BE2C (cell line): ENCODE measurements around the gene PET100.

Source experiments
- DNase-seq: peaks from one replicate; pipeline ENCODE4 v3.0.0-alpha.2; 2020
- H3K27me3 ChIP-seq: fragments of 250-450 bp; sonication (Bioruptor Pico); 2 replicates; pipeline ENCODE4 v1.5.1; 2020; ENCODE audit warnings: mild to moderate bottlenecking
- H3K36me3 ChIP-seq: fragments of 250-450 bp; sonication (Bioruptor Pico); 2 replicates; pipeline ENCODE4 v1.5.1; 2020; ENCODE audit warnings: mild to moderate bottlenecking
- H3K4me1 ChIP-seq: fragments of 250-450 bp; sonication (Bioruptor Pico); 2 replicates; pipeline ENCODE4 v1.5.1; 2020
- H3K4me3 ChIP-seq: 2 replicates; pipeline ENCODE4 v1.5.1; 2011; ENCODE audit warnings: low read depth, low read length
- H3K9me3 ChIP-seq: fragments of 250-450 bp; sonication (Bioruptor Pico); 2 replicates; pipeline ENCODE4 v1.5.1; 2020
- TF ChIP-seq, protein P1 (sequence below): IDR thresholded peaks from 2 replicates; pipeline ENCODE4 v1.5.1; 2012; ENCODE audit warnings: mild to moderate bottlenecking, low read depth, low read length

PET100 gene

GRCh38 chr19:7607874-7608560 is 21.6 kb upstream of the PET100 start:
- Histone ChIP-seq H3K9me3 (no peaks in the 10 kb centered on the region), H3K4me3 (no peak overlapping the region), H3K27me3 (no peaks in the 10 kb centered on the region), H3K4me1 (peaks cover 5% of the 10 kb centered on the region; the same call in 1 of the 2 replicates), H3K36me3 (no peaks in the 10 kb centered on the region; the same call in 1 of the 2 replicates)
- no peak for DNase-seq
- TF ChIP-seq, protein P1, sequence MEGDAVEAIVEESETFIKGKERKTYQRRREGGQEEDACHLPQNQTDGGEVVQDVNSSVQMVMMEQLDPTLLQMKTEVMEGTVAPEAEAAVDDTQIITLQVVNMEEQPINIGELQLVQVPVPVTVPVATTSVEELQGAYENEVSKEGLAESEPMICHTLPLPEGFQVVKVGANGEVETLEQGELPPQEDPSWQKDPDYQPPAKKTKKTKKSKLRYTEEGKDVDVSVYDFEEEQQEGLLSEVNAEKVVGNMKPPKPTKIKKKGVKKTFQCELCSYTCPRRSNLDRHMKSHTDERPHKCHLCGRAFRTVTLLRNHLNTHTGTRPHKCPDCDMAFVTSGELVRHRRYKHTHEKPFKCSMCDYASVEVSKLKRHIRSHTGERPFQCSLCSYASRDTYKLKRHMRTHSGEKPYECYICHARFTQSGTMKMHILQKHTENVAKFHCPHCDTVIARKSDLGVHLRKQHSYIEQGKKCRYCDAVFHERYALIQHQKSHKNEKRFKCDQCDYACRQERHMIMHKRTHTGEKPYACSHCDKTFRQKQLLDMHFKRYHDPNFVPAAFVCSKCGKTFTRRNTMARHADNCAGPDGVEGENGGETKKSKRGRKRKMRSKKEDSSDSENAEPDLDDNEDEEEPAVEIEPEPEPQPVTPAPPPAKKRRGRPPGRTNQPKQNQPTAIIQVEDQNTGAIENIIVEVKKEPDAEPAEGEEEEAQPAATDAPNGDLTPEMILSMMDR: no peak

DNA sequence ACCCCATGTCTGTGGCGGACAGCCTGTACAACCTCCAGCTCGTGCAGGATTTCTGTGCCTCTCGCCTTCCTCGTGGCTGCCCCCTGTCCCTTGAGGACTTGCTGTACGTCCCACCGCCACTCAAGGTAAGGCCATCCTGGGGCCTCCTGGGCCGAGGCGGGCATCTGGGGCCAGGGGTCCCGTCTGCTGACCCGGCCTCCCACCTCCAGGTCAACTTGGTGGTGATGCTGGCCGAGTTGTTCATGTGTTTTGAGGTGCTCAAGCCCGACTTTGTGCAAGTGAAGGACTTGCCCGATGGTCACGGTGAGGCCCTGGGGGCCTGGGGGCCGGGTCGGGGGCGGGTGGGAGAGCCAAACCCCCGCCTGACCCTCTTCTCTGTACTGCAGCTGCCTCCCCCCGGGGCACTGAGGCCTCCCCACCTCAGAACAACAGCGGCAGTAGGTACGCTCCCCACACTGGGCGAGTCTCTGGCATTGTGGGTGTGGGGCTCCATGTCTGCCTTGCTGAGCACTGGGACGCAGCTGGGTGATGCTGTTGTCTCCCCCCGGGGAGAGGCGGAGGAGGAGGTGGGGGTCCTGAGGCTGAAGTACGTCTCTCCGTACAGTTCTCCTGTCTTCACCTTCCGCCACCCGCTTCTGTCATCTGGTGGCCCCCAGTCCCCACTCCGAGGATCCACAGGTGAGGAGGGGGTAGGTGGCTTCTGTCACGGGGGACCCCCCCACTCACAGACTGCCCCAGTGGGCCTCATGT is 18.9 kb upstream of the PET100 start:
- H3K4me1 ChIP-seq: no peaks in the 10 kb centered on the region
- H3K4me3 ChIP-seq: no peak overlapping the region
- TF ChIP-seq, protein P1: no peak
- H3K27me3 ChIP-seq: no peaks in the 10 kb centered on the region
- H3K36me3 ChIP-seq: no peaks in the 10 kb centered on the region; the same call in 1 of the 2 replicates
- DNase-seq: no peak
- H3K9me3 ChIP-seq: no peaks in the 10 kb centered on the region

GRCh38 chr19:7611541-7612279 is 17.9 kb upstream of the PET100 start:
- H3K9me3 ChIP-seq: no peaks in the 10 kb centered on the region
- no peaks in the 10 kb centered on the region for H3K4me1 ChIP-seq
- H3K36me3 ChIP-seq: peaks cover 4% of the 10 kb centered on the region
- no peak for DNase-seq
- H3K4me3 ChIP-seq: no peak overlapping the region
- no peaks in the 10 kb centered on the region for H3K27me3 ChIP-seq
- TF ChIP-seq, protein P1: no peak

GRCh38 chr19:7612282-7613274 is 17.0 kb upstream of the PET100 start:
- no peaks in the 10 kb centered on the region for H3K9me3 ChIP-seq
- no peak overlapping the region for H3K4me3 ChIP-seq
- peaks cover 11% of the 10 kb centered on the region for H3K36me3 ChIP-seq
- DNase-seq: no peak
- H3K4me1 ChIP-seq: peaks cover 6% of the 10 kb centered on the region
- TF ChIP-seq, protein P1: no peak
- no peaks in the 10 kb centered on the region for H3K27me3 ChIP-seq

DNA sequence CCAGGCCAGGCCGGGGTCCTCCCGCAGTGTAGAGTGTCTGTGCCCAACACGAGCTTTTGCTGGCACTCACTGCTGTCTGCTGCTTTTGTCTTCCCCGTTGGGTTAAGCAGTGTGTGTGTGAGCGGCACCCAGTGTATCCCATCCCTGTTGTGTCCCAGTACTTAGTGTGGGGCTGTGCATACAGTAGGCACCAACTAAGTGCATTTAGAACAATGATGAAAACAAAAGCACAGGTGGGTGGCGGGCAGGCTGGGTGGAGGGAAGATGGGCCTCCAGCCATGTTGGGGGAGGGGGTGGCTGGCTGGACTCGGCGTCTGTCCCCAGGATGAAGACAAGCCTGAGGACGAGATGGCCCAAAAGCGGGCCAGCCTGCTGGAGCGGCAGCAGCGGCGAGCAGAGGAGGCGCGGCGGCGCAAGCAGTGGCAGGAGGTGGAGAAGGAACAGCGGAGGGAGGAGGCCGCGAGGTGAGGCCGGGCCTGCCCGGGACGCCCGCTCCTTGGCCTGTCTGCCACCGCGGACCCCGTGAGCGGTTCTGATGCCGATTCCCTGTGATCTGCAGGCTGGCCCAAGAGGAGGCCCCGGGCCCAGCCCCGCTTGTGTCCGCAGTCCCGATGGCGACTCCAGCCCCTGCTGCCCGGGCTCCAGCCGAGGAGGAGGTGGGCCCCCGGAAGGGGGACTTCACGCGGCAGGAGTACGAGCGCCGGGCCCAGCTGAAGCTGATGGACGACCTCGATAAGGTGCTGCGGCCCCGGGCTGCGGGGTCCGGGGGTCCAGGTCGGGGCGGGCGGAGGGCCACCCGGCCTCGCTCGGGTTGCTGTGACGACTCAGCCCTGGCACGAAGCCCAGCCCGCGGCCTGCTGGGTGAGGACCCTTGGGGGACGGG is 14.5 kb upstream of the PET100 start:
- Histone ChIP-seq H3K36me3 (peaks cover 21% of the 10 kb centered on the region), H3K4me3 (no peak overlapping the region), H3K4me1 (peaks cover 24% of the 10 kb centered on the region), H3K9me3 (no peaks in the 10 kb centered on the region), H3K27me3 (no peaks in the 10 kb centered on the region)
- TF ChIP-seq, protein P1: no peak
- DNase-seq: no peak
